GM18508 (cell line): ENCODE data around the gene SYT3.

Source experiments
- ATAC-seq: cut with Tn5 transposase; IDR thresholded peaks from one replicate; pipeline ENCODE4 v1.9.1; 2021; ENCODE audit warnings: moderate number of reproducible peaks; ENCODE audit not compliant: insufficient read depth, unreplicated experiment

The SYT3 gene

GRCh38 chr19:50639121-50640112 is at the start of gene SYT3:
SYT3 (minus strand) TSS chr19:50639881; CDS start chr19:50637411, 2,470 bp downstream.
- ATAC-seq = no peak

- no peak for ATAC-seq
Measured at GRCh38 chr19:50688766-50689165, 49.1 kb upstream of the SYT3 start.

GRCh38 chr19:50686310-50687032 is 46.8 kb upstream of the SYT3 start:
- no peak for ATAC-seq

- ATAC-seq = no peak
Measured at GRCh38 chr19:50679177-50680125, 39.8 kb upstream of the SYT3 start.

GRCh38 chr19:50678323-50678722 is 38.6 kb upstream of the SYT3 start:
- ATAC-seq = no peak

GRCh38 chr19:50677636-50678035 is 38.0 kb upstream of the SYT3 start:
- ATAC-seq = no peak

- ATAC-seq = no peak
Measured at GRCh38 chr19:50676625-50677197, 37.0 kb upstream of the SYT3 start.

- ATAC-seq = no peak
Measured at GRCh38 chr19:50673118-50673517, 33.4 kb upstream of the SYT3 start.

GRCh38 chr19:50670102-50670380 is 30.4 kb upstream of the SYT3 start:
- no peak for ATAC-seq

GRCh38 chr19:50669302-50670101 is 29.8 kb upstream of the SYT3 start:
- no peak for ATAC-seq

- no peak for ATAC-seq
Measured at GRCh38 chr19:50668879-50669278, 29.2 kb upstream of the SYT3 start.

- ATAC-seq = no peak
Measured at GRCh38 chr19:50668416-50668815, 28.7 kb upstream of the SYT3 start.

- ATAC-seq = no peak
Measured at GRCh38 chr19:50667759-50668231, 28.1 kb upstream of the SYT3 start.

GRCh38 chr19:50667177-50667758 is 27.6 kb upstream of the SYT3 start:
- ATAC-seq = no peak

- ATAC-seq = no peak
Measured at GRCh38 chr19:50666346-50667176, 26.9 kb upstream of the SYT3 start.

GRCh38 chr19:50664204-50664603 is 24.5 kb upstream of the SYT3 start:
- no peak for ATAC-seq

GRCh38 chr19:50663482-50663790 is 23.8 kb upstream of the SYT3 start:
- no peak for ATAC-seq
